Activated CD8-positive, alpha-beta memory T cell treated with anti-CD3 and anti-CD28 coated beads, Interleukin-2, amount 50 U/mL, for 1 hour (primary cell): Measurements from ENCODE around the gene RTN4RL1.

Source experiments
- DNase-seq: peaks from one replicate; pipeline ENCODE4 v3.0.0-alpha.2; 2020; ENCODE audit errors: extremely low read depth

Gene RTN4RL1

DNA sequence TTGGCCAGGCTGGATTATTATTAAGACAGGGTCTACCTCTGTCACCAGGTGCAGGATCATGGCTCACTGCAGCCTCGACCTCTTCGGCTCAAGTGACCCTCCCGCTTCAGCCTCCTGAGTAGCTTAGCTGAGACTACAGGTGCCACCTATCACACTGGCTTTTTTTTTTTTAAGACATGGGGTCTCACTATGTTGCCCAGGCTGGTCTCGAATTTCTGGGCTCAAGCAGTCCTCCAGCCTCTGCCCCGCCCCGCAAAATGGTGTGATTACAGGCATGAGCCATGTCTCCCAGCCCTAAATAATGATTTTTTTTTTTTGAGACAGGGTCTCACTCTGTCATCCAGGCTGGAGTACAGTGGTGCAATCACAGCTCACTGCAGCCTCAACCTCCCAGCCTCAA is 22.5 kb upstream of the RTN4RL1 start:
- no peak for DNase-seq

DNA sequence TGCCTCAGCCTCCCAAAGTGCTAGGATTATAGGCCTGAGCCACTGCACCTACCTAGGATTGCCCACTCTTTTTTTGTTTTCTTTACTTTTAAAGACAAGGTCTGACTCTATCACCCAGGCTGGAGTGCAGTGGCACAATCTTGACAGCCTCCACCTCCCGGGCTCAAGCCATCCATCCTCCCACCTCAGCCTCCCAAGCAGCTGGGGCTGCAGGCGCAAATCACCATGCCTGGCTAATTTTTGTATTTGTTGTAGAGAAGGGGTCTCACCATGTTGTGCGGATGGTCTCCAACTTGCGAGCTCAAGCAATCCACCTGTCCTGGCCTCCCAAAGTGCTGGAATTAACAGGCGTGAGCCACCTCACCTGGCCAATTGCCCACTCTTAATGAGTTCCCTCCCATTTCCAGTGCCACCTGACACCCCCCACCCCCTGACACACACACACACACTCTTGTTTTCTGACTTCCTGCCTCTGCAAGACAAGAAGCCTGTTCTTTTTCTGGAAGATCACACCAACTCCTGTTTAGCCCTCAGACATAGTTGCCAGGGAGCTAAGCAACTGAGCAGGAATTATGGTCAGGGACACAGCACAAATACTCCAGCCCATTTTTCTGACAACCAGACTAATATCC is 19.2 kb upstream of the RTN4RL1 start:
- DNase-seq, result no peak

DNA sequence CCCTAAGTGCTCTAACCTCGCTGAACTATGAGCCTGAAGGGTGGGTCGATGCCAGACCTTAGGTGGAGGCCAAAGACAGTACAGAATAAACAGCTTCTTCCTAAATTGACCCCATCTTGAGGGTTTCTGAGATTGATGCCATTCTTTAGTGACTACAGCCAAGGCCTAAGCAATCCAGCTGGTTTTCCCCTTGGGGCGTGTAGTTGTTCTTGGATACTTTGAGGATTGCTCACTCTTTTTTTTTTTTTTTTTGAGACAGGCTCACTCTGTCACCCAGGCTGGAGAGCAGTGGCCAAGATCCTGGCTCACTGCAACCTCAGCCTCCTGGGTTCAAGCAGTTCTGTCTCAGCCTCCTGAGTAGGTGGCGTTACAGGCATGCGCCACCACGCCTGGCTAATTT is 18.7 kb upstream of the RTN4RL1 start:
- no peak for DNase-seq

- no peak for DNase-seq
Measured at GRCh38 chr17:2042933-2043332, 17.8 kb upstream of the RTN4RL1 start.

GRCh38 chr17:2042390-2042847 is 17.3 kb upstream of the RTN4RL1 start:
- no peak for DNase-seq

DNA sequence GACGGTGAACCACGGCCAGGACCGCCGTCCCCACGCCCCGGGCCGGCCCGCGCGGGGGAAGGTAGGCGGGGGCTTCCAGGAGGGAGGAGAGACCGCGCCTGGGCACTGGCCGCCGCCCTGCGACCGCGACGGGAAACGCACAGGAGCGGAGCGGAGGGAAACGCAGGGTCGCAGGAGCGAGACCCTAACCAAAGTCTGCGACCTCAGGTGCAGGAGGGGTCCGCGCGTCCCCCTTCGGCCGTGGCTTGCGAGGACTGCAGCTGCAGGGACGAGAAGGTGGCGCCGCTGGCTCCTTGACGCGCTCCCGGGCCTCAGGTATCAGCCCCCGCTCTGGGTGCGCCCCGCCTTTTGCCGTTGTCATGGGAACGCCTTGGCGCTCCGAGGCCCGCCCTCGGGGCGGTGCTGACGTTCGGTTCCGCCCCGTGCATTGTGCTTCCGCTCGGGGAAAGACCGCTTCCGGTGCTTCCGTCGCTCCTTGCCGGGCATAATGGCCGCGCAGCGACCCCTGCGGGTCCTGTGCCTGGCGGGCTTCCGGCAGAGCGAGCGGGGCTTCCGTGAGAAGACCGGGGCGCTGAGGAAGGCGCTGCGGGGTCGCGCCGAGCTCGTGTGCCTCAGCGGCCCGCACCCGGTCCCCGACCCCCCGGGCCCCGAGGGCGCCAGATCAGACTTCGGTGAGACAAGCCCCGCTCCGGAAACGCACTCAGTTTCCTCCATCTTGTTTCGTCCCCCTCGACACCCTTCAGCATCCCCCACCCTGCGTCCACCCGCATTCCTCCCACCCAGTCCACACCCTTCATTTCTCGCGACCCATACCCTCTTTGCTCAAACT is 16.6 kb upstream of the RTN4RL1 start, which contains the start of gene OVCA2:
Gene OVCA2, plus strand, starts transcription at position 462 of the 829 bp plus-strand sequence. Its CDS starts 26 bp downstream, at position 488.
- DNase-seq, result peak; percentile 87

- DNase-seq, result no peak
Measured at GRCh38 chr17:2040942-2041560, 15.9 kb upstream of the RTN4RL1 start.

- no peak for DNase-seq
Measured at GRCh38 chr17:2040219-2040827, 15.2 kb upstream of the RTN4RL1 start.

DNA sequence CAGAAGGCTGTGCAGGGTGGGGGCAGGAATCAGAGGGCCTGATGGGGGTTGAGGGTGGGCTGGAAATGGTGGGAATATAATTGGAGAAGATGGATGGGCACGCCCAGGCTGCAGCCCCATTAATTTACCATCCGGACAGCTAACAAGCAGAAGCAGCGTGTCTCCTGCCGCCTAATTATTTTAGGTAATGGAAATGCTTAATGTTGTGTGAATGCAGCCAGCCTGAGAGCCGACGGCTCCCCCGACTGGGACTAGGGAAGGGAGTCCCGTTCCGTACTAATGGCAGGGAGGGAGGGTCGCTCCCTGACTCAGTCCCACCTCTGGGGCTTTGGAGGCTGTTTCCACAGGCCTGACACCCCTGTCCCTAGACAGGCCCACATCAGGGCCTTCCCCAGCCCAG is 12.0 kb upstream of the RTN4RL1 start:
- DNase-seq, result no peak

DNA sequence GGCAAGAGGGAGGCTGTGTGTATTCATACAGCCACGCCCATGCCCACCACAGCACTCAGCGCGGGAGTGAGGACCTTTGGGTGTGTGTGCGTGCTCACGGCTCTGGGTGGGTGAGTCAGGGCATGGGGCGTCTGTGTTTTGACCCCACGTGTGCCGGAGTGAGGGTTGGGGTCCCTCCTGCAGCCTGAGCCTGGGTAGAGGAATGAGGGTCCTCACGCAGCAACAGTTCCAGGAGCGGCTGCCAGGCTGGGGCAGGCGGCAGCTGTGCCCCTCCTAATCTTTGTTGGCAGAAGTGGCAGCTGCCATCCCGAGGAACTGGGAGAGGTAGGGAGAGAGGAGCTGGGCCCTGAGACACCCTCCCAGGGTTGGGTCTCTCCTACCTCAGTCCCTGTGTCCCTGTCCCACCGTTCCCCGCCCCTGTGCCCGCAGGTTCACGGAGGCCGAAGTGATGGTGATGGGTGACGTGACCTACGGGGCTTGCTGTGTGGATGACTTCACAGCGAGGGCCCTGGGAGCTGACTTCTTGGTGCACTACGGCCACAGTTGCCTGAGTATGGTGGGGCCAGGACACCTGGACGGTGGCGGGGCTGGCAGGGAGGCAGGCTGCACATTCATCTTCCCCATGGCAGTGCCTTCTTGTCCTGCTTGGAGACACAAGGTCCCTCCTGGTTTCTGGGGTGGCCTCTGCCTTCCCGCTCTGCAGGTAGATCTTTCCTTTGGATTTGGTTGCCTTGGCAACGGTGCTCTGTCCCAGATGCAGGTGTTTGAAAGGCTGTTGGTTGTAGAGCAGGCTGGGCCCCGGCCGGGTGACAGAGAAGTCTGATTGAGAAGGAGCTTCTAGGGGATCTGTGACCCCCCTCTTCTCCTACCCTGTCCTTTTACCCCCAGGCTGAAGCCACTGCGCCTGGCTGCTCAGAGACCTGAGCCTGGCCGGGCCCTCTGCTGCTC is 10.7 kb upstream of the RTN4RL1 start:
- no peak for DNase-seq

DNA sequence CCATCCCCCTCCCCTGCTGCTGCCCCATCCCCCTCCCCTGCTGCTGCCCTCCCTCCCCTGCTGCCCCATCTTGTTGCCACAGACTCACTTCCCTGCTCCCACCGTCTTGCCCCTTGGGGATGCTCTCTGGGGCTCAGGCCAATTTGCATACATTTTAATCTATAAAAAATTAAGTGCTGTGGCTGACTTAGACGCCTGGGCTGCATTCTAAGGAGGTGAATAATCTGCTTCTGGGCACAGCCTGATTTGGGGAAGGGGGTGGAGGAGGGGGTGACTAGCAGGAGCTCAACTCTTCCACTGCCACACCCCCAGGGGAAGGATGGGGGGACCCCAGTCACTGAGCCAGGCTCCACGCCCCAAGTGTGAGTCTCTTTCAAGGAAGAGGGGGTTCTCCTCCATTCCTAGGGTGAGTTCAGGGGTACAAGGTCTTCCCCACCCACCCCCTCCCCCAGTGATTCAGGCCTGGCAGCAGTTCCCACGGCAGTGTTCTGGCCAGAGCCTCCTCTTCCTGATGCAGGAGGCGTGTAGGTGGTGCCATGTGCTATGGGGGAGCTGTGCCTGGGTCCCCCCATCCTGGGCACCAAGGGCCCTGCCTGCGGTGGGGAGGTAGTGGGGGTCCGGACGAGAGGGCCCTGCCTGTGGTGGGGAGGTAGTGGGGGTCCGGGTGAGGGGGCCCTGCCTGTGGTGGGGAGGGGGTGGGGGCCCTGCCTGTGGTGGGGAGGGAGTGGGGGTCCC is 9.8 kb upstream of the RTN4RL1 start:
- no peak for DNase-seq

- DNase-seq, result no peak
Measured at GRCh38 chr17:2034157-2034556, 9.0 kb upstream of the RTN4RL1 start.

GRCh38 chr17:2033153-2033552 is 8.0 kb upstream of the RTN4RL1 start:
- DNase-seq, result no peak

GRCh38 chr17:2030779-2031163 is 5.6 kb upstream of the RTN4RL1 start:
- no peak for DNase-seq

DNA sequence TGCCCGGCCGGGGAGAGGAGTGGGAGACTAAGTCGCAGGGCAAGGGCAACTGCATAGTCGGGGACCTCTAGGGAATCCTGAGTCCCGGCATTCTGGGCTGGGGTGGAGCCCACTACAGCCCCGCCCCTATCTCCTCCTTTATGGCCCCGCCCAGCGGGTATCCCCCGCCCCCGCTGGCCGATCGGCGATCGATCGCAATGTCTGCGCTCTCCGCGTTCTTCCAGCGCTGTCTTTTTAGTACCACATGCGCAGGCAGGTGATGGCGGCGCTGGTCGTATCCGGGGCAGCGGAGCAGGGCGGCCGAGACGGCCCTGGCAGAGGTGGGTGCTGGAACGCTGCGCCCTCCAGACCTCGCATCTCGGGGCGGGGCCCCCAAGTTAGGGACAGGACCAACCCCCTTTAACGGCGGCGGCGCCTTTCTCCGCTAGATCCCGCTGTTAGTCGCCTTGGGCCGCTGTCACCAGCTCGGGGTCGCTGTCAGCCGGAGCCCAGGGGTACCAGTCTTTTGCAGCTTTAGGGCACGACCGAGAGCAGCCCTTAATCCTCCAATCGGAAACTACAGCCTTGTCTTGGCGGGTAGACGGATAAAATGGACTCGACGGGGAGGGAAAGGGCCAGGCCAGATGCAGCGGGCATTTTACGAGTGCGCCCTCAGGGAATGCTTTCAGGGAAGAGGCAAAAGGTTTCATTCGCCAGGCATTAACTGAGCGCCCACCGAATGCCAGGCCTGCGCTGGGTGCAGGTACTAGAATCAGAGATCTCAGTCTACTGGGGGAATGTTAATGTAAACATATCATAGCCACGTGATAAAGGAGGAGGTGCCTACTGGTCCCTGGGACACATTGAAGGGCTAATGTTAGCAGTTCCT is 5.0 kb upstream of the RTN4RL1 start, which contains the start of gene DPH1:
Gene DPH1, plus strand, starts transcription at position 243 of the 868 bp plus-strand sequence. Its CDS starts 17 bp downstream, at position 260.
- peak; percentile 52 for DNase-seq

DNA sequence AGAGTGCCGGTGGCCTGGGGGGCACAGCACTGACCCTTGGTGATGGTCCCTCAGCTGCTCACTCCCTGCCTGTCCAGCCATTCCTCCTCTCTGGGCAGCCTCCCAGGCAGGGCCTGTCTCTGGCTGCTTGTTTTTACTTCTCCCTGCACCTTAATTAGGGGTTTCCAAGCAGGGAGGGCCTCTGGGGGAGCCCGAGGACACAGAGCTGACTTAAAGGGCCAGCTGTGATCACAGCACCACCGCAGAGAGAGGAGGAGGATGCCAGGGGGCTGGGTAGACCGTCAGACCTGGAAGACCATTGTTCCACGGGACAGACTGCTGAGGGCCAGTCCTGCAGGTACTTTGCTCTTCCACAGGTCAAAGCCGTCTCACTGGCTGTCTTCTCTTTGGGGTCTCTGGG is 3.6 kb upstream of the RTN4RL1 start:
- DNase-seq, result no peak

- no peak for DNase-seq
Measured at GRCh38 chr17:2028234-2028614, 3.1 kb upstream of the RTN4RL1 start.

DNA sequence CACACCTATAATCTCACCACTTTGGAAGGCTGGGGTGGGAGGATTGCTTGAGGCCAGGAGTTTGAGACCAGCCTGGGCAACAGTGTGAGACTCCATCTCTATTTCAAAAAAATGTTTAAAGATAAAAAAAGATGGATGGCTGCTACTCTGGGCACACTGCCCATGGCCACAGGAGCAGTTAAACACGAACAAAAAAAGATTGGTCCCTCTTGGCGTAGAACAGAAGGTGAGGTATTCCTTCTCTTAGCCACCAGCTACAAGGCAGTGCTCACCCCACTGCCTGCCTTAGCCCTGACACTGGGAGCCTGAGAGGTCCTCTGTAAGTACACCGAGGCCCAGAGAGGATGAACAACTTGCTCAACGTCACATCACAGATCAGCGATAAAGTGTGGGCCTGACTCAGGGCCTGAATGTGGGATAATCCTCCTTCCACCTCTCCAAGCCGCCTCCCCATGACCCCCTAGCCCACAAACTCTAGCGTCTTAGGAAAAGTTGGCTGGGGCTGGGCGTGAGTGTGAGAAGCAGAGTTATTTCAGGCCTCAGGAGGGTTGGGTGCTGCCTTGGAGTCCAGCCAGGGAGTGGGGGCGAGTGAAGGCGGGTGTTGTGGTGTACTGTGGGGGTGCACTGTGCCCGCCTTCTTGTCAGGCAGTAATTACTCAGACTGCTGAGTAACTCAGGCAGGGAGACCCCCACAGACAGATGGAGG is 2.5 kb upstream of the RTN4RL1 start:
- no peak for DNase-seq
